ENCODE data around the gene USP31.

DNA sequence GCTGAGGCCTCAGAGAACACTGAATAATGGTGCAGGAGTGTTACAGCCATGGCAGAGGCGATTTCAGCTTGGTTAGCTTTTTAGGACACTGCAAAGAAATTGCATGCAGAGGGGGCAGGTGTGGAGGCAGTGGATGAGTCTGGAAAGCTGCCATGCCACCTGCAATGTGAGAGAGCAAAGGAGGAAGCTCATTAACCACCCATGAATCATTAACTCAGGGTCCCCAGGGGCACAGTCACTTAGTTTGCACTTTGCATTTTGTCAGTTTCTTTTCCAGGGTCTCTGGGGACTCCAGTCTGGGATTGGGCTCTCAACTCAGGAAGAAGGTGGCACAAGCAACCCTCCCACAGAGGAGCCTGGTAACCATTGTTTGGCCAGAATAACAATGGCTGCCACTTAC, 132.9 kb downstream of the USP31 start:
- no peak for TF ChIP-seq POLR2AphosphoS5 (IDR thresholded peaks at IDR 0.05)
- TF ChIP-seq, protein P1, sequence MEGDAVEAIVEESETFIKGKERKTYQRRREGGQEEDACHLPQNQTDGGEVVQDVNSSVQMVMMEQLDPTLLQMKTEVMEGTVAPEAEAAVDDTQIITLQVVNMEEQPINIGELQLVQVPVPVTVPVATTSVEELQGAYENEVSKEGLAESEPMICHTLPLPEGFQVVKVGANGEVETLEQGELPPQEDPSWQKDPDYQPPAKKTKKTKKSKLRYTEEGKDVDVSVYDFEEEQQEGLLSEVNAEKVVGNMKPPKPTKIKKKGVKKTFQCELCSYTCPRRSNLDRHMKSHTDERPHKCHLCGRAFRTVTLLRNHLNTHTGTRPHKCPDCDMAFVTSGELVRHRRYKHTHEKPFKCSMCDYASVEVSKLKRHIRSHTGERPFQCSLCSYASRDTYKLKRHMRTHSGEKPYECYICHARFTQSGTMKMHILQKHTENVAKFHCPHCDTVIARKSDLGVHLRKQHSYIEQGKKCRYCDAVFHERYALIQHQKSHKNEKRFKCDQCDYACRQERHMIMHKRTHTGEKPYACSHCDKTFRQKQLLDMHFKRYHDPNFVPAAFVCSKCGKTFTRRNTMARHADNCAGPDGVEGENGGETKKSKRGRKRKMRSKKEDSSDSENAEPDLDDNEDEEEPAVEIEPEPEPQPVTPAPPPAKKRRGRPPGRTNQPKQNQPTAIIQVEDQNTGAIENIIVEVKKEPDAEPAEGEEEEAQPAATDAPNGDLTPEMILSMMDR (IDR thresholded peaks at IDR 0.05) = no peak
- TF ChIP-seq POLR2A (IDR thresholded peaks at IDR 0.05) = no peak

Data from prostate gland (tissue), 2 donors.